GM12878 (cell line): ENCODE results near the gene ALG3. TPM values are rescaled to one million over a fixed set of nuclear protein-coding genes. Genes with fewer than 3 reads are reported as not detected.

ENCODE experiments used
- ATAC-seq: fragments of 200-7000 bp; cut with Tn5 transposase; 3 replicates; pipeline ENCODE4 v1.9.1; 2020; ENCODE audit warnings: mild to moderate bottlenecking, moderate library complexity
- BruUV-seq: library from RNA; stranded (reverse); fragments of 400-500 nt; replicated peaks from 2 replicates; lab custom pipeline; 2021; lab: Mats Ljungman, UMichigan
- CTCF ChIA-PET: fragments of 300-600 bp; sonication (Branson Sonifier 250); formaldehyde crosslinking; extraction: SDS; loops from one replicate; lab custom pipeline; 2021; ENCODE audit warnings: inconsistent platforms; lab: Yijun Ruan, JAX
- POLR2A ChIA-PET: fragments of 350-600 bp; formaldehyde crosslinking; extraction: SDS; loops from one replicate; lab custom pipeline; 2021; ENCODE audit warnings: inconsistent platforms; lab: Charles Lee
- RAD21 ChIA-PET: fragments of 300-600 bp; sonication (Branson Sonifier 250); formaldehyde crosslinking; loops from one replicate; lab custom pipeline; 2023; ENCODE audit warnings: antibody characterized with exemption; ENCODE audit not compliant: unreplicated experiment; lab: Charles Lee
- SMC1A ChIA-PET: fragments of 300-600 bp; sonication (Branson Sonifier 250); formaldehyde crosslinking; loops from one replicate; lab custom pipeline; 2023; ENCODE audit not compliant: unreplicated experiment, uncharacterized antibody; lab: Charles Lee
- DNase-seq: peaks from one replicate; pipeline ENCODE4 v3.0.0-alpha.2; 2011; ENCODE audit warnings: low read depth, low spot score
- FAIRE-seq: peaks from 3 replicates; lab custom pipeline; 2011; peaks lifted over from hg19 to GRCh38; lab: Jason Lieb, UNC
- H2AFZ ChIP-seq: 2 replicates; pipeline ENCODE4 v1.6.0; 2011; ENCODE audit warnings: low read depth, low read length, control low read depth; ENCODE audit not compliant: control insufficient read depth
- H3K27ac ChIP-seq: 2 replicates; pipeline ENCODE4 v1.5.1; 2011; ENCODE audit warnings: control low read depth; ENCODE audit not compliant: control insufficient read depth, insufficient read depth
- H3K27me3 ChIP-seq, 2 experiments: replicated peaks in 1 of 2; 2 replicates each; pipeline versions ENCODE4 v1.6.0 to v1.6.1; 2011; ENCODE audit warnings: low read length in 1 of 2; ENCODE audit not compliant: control insufficient read depth in 2 of 2, insufficient read depth in 2 of 2
- H3K36me3 ChIP-seq, 2 experiments: 2 replicates each; pipeline ENCODE4 v1.5.1; 2011; ENCODE audit warnings: low read length in 1 of 2; ENCODE audit not compliant: control insufficient read depth in 2 of 2, insufficient read depth in 2 of 2
- H3K4me1 ChIP-seq: 2 replicates; pipeline ENCODE4 v1.6.1; 2011; ENCODE audit warnings: mild to moderate bottlenecking, low read length, moderate library complexity, mixed read lengths; ENCODE audit not compliant: control insufficient read depth, insufficient read depth
- H3K4me2 ChIP-seq: 2 replicates; pipeline ENCODE4 v1.6.0; 2011; ENCODE audit warnings: control low read depth; ENCODE audit not compliant: control insufficient read depth, insufficient read depth
- H3K4me3 ChIP-seq: fragments of 200-600 bp; sonication (generic); 2 replicates; pipeline ENCODE4 v1.5.1; 2016
- H3K79me2 ChIP-seq: 2 replicates; pipeline ENCODE4 v1.6.0; 2011; ENCODE audit warnings: low read length; ENCODE audit not compliant: control insufficient read depth, insufficient read depth
- H3K9ac ChIP-seq: 2 replicates; pipeline ENCODE4 v1.8.0; 2011; ENCODE audit warnings: low read length, control low read depth, mixed read lengths; ENCODE audit not compliant: control insufficient read depth, insufficient read depth
- H3K9me3 ChIP-seq: replicated peaks from 3 replicates; pipeline ENCODE4 v1.5.1; 2011; ENCODE audit warnings: mild to moderate bottlenecking, low read length; ENCODE audit not compliant: control insufficient read depth, insufficient read depth
- H4K20me1 ChIP-seq: 2 replicates; pipeline ENCODE4 v1.6.0; 2011; ENCODE audit not compliant: control insufficient read depth, insufficient read depth
- ATF3 ChIP-seq: IDR thresholded peaks from 2 replicates; pipeline ENCODE4 v1.6.1; 2011; ENCODE audit warnings: low read depth, mild to moderate bottlenecking, low read length, moderate library complexity, borderline replicate concordance; ENCODE audit errors: extremely low read depth
- BMI1 ChIP-seq: fragments of 450-650 bp; IDR thresholded peaks from 2 replicates; pipeline ENCODE4 v1.6.1; 2016; ENCODE audit warnings: mild to moderate bottlenecking, moderate library complexity, borderline replicate concordance
- CHD4 ChIP-seq: fragments of 200-600 bp; sonication (generic); IDR thresholded peaks from 2 replicates; pipeline ENCODE4 v1.6.1; 2016; ENCODE audit warnings: mild to moderate bottlenecking
- FOXK2 ChIP-seq: fragments of 450-650 bp; IDR thresholded peaks from 2 replicates; pipeline ENCODE4 v1.6.1; 2017; ENCODE audit warnings: mild to moderate bottlenecking, moderate library complexity
- HDAC6 ChIP-seq: fragments of 200-600 bp; sonication (generic); IDR thresholded peaks from one replicate; pipeline ENCODE4 v1.8.0; 2017; ENCODE audit warnings: antibody characterized with exemption; ENCODE audit not compliant: unreplicated experiment
- IKZF2 ChIP-seq, 2 experiments: fragments of 450-650 bp; IDR thresholded peaks; 2 replicates each; pipeline ENCODE4 v1.6.1; 2017; ENCODE audit warnings: mild to moderate bottlenecking in 2 of 2, moderate library complexity in 2 of 2
- KLF5 ChIP-seq: fragments of 450-650 bp; IDR thresholded peaks from 2 replicates; pipeline ENCODE4 v1.6.1; 2014; ENCODE audit warnings: mild to moderate bottlenecking; ENCODE audit not compliant: partially characterized antibody
- MEF2B ChIP-seq: fragments of 450-650 bp; IDR thresholded peaks from 2 replicates; pipeline ENCODE4 v1.6.1; 2018; ENCODE audit warnings: mild to moderate bottlenecking, moderate library complexity; ENCODE audit not compliant: partially characterized antibody, poor library complexity, severe bottlenecking
- MTA3 ChIP-seq: IDR thresholded peaks from 2 replicates; pipeline ENCODE4 v1.6.1; 2012; ENCODE audit warnings: low read length, inconsistent platforms, borderline replicate concordance
- NFYB ChIP-seq: IDR thresholded peaks from 2 replicates; pipeline ENCODE4 v1.6.1; 2011; ENCODE audit warnings: low read depth, mild to moderate bottlenecking, low read length, improper control_type of control experiment, moderate library complexity; ENCODE audit not compliant: insufficient read depth
- SMARCA5 ChIP-seq: fragments of 450-650 bp; IDR thresholded peaks from 2 replicates; pipeline ENCODE4 v1.6.1; 2017; ENCODE audit warnings: mild to moderate bottlenecking
- SPI1 ChIP-seq: IDR thresholded peaks from 2 replicates; pipeline ENCODE4 v1.6.1; 2011; ENCODE audit warnings: low read depth, mild to moderate bottlenecking, low read length, moderate library complexity, borderline replicate concordance; ENCODE audit not compliant: insufficient read depth
- YBX1 ChIP-seq: fragments of 450-650 bp; IDR thresholded peaks from 2 replicates; pipeline ENCODE4 v1.6.1; 2016; ENCODE audit warnings: antibody characterized with exemption
- ZNF274 ChIP-seq: IDR thresholded peaks from one replicate; pipeline ENCODE4 v1.8.0; 2011; ENCODE audit not compliant: insufficient read length, insufficient read depth
- ZNF384 ChIP-seq: IDR thresholded peaks from 2 replicates; pipeline ENCODE4 v1.6.1; 2012; ENCODE audit warnings: low read depth, mild to moderate bottlenecking, low read length, improper control_type of control experiment, borderline replicate concordance
- ZZZ3 ChIP-seq: IDR thresholded peaks from 2 replicates; pipeline ENCODE4 v1.6.1; 2011; ENCODE audit warnings: low read depth; ENCODE audit not compliant: control insufficient read depth, insufficient read length
- in situ Hi-C: fragments of 300-500 bp; cut with MboI; formaldehyde crosslinking; loops from 9 replicates; pipeline ENCODE4 v1.14.3; 2018; ENCODE audit warnings: mixed read lengths
- intact Hi-C: fragments of 100-400 bp; cut with micrococcal nuclease; formaldehyde crosslinking; loops from one replicate; pipeline ENCODE4 v1.14.2; 2022; ENCODE audit not compliant: unreplicated experiment
- polyA plus RNA-seq, 11 experiments: library from polyadenylated mRNA; depleted of rRNA in 4 of 11; unstranded in 6 of 11; stranded (reverse) in 5 of 11; fragments of >200 nt; fragmentation: Nextera tagmentation in 4 of 11; fragmentation: Illumina TruSeq in 1 of 11; extraction: Ambion mirVana in 4 of 11; extraction: Trizol in 1 of 11; gene quantifications; 1 replicate in 1 of 11; 2 replicates in 10 of 11; pipeline versions ENCODE4 v1.2.1 to v1.2.3, GENCODE V29; 2011 to 2016; ENCODE audit warnings: inconsistent platforms in 2 of 11, missing spikeins in 2 of 11, low read depth in 1 of 11
- total RNA-seq, 4 experiments: library from RNA; depleted of rRNA in 3 of 4; stranded (reverse); fragments of >200 nt in 3 of 4; fragmentation: Illumina TruSeq in 1 of 4; extraction: Trizol in 1 of 4; gene quantifications; 2 replicates each; pipeline versions ENCODE4 v1.2.1 to v1.2.3, GENCODE V29; 2013 to 2021

The ALG3 gene
- total and polyA plus RNA-seq, 10 of the 15 experiments (the other 5 are each of a cell fraction or from before 2014, with no cell fraction given) = 13.6 to 84.7 (median 39.4) TPM

- RAD21 ChIA-PET = no interaction called here
- Histone ChIP-seq H3K9ac (no peak overlapping the region), H3K4me1 (no peaks in the 10 kb centered on the region), H3K36me3 (peaks cover 0 to 5% of the 10 kb centered on the region in 2 experiments; a peak in 2 of 4 replicates), H3K4me2 (no peak overlapping the region), H3K27me3 (no peaks in the 10 kb centered on the region; a peak in 1 of 4 replicates)
- TF ChIP-seq MTA3 (no peak), ZNF274 (no peak), KLF5 (no peak), ZNF384 (no peak), BMI1 (no peak), CHD4 (no peak), HDAC6 (no peak), SPI1 (no peak), MEF2B (no peak), FOXK2 (no peak), ZZZ3 (no peak), NFYB (no peak), YBX1 (no peak), IKZF2 (IDR thresholded peaks at IDR 0.05) (no peak), ATF3 (no peak), SMARCA5 (no peak)
- TF ChIP-seq, all 136 proteins: peak for 0
- no peaks in the 10 kb centered on the region for H4K20me1 ChIP-seq
- no peak overlapping the region for H3K4me3 ChIP-seq
- H3K79me2 ChIP-seq = no peaks in the 10 kb centered on the region
- no peak for DNase-seq
- POLR2A ChIA-PET = no interaction called here
- no peaks in the 10 kb centered on the region for H3K9me3 ChIP-seq
- no peak overlapping the region for H3K27ac ChIP-seq
- no peak for FAIRE-seq
- SMC1A ChIA-PET = no interaction called here
- no peak overlapping the region for H2AFZ ChIP-seq
- in situ Hi-C loops (no loop called here), intact Hi-C loops (no loop called here)
- no peak for ATAC-seq
- CTCF ChIA-PET = no interaction called here
- no TSS peak for BruUV-seq
These were observed 47.9 kb downstream of the ALG3 start for GRCh38 chr3:184200825-184201224.
